Ammon's horn (tissue), 1 donor: ENCODE results near the gene HACE1.
"Not testable (repeated sequence)": the region's sequence is repeated elsewhere in the genome, so short reads cannot be mapped to it uniquely, and the experiment has no call there.

Experiments
- DNase-seq: peaks from one replicate; pipeline ENCODE4 v3.0.0-alpha.2; 2016; ENCODE audit warnings: low spot score

HACE1 gene, protein sequence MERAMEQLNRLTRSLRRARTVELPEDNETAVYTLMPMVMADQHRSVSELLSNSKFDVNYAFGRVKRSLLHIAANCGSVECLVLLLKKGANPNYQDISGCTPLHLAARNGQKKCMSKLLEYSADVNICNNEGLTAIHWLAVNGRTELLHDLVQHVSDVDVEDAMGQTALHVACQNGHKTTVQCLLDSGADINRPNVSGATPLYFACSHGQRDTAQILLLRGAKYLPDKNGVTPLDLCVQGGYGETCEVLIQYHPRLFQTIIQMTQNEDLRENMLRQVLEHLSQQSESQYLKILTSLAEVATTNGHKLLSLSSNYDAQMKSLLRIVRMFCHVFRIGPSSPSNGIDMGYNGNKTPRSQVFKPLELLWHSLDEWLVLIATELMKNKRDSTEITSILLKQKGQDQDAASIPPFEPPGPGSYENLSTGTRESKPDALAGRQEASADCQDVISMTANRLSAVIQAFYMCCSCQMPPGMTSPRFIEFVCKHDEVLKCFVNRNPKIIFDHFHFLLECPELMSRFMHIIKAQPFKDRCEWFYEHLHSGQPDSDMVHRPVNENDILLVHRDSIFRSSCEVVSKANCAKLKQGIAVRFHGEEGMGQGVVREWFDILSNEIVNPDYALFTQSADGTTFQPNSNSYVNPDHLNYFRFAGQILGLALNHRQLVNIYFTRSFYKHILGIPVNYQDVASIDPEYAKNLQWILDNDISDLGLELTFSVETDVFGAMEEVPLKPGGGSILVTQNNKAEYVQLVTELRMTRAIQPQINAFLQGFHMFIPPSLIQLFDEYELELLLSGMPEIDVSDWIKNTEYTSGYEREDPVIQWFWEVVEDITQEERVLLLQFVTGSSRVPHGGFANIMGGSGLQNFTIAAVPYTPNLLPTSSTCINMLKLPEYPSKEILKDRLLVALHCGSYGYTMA

DNA sequence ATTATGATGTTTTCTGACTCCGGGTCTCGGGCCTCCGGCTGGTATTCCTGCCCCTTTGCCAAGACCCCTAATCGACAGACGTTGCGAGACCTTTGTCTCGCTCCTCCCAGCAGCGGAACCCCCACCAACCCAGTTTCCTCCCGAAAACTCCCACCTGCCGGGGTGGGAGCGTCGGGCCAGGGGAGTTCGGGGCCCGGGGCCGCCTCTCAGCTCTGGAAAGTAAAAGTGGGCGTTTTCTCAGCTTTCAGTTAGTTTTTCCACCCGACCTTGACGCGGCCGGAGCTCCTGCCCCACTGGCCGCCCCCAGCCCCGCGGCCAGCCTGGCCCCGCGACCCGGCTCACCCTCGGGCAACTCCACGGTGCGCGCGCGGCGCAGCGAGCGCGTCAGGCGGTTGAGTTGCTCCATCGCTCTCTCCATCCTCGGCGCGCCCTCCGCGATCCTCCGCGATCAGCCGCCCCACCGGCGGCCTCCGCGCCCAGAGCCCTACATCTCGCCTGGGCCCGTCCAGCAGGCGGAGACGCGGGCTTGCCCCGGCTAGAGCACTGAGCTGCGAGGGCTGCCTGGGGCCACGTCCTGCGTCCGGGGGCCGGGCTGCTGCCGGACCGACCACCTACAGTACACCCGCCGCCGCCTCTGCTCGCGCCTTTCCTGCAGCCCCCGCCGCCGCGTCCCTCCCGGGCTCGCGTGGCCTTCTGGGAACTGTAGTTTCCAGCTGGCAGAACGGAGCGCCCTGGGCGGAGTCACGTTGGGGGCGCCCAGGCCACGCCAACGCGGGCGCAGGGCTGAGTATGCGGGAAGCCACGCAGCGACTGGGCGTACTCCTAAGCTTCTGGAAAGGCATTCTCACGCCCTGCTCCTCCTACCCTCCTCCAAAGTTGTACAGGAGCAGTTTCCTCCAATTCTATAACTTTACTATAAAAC is at the start of gene HACE1:
Gene HACE1, minus strand, starts transcription at position 695 of the 922 bp plus-strand sequence. Its CDS starts 277 bp downstream, at position 418.
- peak; percentile 94 for DNase-seq

DNA sequence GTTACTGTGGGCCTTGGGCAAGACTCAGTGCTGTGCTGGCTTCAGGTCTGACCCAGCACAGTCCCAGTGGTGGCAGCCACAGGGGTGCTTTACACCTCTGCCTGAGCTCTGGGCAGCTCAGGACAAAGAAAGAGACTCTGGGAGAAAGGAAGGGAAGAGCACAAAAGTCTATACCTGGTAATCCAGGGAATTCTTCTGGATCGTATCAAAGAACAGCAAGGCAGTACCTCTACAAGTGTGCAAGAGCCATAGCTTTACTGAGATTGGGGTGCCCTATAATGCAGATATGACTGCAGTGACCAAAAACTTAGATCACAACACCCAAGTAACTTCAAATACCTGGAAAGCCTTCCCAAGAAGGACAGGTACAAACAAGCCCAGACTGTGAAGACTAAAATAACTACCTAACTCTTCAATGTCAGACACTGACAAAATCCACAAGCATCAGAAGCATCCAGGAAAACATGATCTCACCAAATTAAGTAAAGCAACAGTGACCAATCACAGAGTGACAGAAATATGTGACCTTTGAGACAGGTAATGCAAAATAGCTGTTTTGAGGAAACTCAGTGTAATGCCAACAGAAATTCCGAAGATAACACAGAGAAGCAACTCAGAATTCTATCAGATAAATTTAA is 49.3 kb upstream of the HACE1 start:
- DNase-seq = no peak

DNA sequence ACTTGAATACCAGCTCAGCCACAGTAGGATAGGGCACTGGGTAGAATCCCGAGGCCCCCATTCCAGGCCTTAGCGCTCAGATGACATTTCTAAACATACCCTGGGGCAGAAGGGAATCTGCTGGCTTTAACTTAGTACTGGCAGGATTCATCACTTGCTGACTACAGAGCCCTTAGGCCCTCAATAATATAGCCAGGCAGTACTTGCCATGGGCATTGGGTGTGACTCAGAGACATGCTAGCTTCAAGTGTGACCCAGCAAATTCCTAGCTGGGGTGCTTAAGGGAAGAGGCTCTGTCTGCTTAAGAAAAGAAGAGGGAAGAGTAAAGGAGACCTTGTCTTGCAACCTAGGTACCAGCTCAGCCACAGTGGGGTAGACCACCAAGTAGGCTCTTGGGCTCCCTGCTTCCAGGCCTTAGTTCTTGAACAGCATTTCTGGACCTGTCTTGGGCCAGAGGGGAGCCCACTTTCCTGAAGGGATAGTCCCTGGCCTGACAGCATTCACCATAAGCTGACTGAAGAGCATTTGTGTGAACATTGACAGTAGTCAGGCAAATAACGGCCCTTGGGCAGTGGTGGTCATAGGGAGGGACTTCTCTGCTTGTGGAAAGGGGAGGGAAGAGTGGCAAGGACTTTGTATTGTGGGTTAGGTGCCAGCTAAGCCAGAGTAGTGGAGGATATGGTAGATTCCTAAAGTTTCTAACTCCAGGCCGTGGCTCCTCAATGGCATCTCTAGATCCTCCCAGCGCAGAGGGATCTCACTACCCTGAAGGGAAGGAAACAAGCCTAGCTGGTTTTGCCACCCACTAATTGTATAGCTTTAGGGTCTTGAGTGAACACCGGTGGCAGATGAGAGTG is 48.5 kb upstream of the HACE1 start:
- no peak for DNase-seq

DNA sequence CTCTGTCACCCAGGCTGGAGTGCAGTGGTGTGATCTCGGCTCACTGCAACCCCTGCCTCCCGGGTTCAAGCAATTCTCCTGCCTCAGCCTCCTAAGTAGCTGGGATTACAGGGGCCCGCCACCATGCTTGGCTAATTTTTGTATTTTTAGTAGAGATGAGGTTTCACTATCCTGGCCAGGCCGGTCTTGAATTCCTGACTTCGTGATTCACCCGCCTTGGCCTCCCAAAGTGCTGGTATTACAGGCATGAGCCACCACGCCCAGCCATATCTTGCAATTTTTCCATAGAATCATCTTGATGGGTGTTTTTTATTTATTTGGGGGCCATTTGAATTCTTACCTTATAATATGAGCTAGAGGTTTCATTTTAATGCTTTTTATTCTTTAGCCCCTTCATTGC is 39.2 kb upstream of the HACE1 start:
- not testable (repeated sequence) for DNase-seq

DNA sequence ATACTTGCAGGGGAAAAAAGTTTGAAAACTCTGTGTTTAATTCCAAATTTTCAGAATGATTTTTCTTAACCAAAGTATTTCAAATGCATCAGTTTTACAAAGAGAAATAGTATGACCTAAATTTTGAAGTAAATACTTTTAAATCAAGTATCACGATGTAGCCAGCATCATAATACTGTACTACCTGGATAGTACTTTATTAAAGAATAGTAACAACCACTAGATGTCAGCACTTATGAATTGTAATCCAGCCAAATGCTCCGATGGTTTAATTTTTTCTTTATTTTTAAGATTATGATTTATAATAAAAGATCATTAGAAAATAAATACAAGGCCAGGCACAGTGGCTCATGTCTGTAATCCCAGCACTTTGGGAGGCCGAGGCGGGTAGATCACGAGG is 37.2 kb upstream of the HACE1 start:
- DNase-seq = no peak

DNA sequence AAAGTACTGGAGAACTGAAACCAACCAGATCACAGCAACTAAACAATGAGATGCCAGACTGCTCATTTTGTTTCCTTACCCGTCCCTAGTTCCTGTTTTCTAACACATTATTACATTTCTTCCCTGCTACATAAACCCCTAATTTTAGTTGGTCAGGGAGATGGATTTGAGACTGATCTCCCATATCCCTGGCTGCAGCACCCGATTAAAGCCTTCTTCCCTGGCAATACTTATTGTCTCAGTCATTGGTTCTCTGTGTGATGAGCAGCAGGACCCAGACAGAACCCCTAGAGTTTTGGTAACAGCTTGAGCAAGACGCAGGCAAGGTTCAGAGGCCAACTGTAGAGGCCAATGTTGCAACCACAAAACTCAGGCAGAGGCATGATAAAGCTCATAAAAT is 28.3 kb upstream of the HACE1 start:
- no peak for DNase-seq

DNA sequence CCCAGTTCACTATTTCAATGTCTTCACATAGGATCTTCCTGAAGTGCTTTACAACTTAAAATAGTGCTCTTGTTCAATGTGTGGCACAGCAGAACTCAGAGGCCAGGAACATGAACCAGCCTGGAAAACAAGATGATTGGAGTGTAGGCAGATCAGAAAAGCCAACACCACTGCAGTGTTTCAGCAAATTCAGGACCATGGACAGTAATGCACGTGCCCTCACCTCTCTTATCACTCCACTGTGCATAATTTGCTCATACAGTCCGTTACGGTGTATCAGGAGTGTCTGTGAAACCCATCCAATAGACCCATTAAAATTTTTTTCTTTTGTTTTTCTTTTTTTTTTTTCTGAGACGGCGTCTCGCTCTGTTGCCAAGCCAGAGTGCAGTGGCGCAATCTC is 27.6 kb upstream of the HACE1 start:
- DNase-seq = no peak

DNA sequence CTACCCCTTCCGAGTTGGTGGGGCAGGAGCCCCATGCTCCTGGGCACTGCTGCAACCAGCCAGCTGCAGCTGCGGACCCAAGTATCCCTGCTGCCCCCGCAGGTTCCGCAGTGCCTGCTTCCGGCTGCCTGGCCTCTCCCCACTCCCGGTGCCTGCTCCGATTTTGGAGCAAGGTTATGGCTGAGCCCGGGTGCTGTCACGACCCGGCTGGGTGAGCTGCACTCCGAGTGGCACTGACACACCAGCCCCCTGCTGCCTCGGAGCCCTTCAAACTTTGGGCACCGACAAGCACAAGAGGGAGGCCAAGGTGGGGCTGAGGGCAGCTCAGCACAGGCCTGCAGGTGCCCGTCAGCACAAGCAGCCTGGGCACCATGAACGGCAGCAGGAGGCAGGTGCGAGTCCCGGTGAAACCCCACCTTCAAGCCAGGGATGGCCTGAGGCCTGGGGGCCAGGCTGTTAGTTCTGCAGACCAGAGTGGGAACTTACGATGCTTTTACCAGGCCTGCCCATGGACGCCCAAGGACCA is 25.9 kb upstream of the HACE1 start:
- DNase-seq = no peak

DNA sequence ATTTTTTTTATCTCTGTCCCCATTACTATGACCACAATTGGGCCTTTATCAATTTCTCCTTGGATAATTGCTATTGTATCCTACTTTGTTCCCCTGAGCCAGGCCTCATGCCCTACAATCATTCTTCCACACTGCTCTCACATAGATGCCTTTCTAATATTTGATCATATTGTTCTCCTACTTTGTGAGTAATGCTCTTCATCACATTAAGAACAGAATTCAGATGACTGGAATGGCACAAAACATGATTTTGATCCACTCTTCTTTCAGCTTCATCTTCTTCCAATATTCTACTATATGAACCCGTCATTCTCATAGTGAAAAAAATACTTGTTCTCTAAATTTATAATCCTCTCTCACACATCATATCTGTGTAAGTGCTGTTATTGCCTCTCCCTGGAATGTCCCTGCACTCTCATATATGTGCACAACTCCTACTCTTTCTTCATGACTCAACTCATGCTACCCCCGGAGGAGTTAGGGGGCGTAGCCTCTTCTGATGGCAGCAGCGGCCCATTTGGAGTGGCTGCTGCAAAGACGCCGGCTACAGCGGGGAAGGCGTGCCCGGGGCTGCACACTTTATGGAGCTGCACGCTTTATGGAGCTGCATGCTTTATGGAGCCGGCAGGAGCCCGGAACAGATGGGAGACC is 25.3 kb upstream of the HACE1 start:
- no peak for DNase-seq

DNA sequence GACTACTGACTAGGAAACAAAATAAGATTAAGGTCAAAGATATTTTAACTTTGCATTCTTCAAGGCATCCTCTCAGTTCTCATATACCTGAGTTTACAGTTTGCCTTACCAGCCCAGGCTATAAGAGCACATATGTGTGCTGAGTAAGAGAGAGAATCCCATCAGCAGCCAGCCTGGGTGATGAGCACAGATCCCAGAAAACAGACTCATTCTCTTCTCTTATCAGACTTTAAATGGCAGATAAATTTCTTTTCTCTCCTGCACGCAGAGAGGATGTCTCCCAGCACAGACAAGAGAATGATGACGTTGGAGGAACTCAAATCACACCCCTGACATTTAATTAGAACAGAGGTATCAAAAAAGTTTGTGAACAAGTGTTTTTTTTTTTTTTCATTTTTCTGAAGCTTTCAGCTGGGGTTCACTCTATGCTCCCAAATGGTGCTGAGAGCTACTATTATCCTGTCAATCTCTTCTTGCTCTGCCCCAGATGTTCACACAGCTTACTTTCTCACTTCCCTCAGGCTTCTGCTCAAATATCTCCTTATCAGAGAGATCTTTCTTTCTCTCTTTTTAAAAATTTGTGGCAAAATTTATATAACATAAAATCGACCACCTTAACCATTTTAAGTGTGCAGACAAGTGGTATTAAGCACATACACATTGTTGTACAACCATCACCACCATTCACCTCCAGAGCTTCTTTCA is 22.4 kb upstream of the HACE1 start:
- DNase-seq = no peak

DNA sequence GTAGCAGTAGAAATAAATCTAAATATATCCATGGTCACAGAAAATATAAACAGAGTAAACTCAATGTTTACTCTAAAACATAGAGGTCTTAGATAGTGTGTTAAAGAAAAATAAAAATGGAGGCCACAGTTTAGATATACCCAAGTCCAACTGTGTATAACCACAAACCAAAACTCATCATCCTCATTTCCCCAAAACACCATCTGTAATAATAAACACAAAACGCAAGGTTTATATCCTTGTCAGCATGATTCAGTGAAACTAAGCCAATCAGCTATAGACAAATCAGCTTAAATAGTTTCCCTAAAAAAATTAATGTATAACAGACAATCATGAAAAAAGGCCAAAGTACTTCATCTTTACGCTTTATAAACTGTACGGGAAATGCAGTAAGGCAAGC is 2.7 kb upstream of the HACE1 start:
- DNase-seq = no peak

DNA sequence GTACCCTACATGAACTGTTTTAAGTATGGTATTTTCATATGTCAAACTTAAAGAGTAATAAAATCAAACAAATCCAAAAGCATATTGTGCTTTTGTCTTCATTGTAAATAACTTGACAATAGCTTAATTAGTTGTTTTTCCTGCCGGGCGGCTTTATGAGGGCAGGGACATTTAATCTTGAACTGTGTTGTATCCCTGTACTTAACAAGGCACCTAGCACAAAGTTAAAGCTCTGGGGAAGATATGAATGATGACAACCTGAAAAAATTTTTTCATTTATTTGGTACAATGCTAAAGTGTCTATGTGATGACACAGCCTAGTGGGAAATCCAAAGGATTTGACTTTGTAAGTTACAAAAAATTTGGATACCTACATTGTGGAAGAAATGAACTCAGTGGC is 502 bp upstream of the HACE1 start:
- no peak for DNase-seq

DNA sequence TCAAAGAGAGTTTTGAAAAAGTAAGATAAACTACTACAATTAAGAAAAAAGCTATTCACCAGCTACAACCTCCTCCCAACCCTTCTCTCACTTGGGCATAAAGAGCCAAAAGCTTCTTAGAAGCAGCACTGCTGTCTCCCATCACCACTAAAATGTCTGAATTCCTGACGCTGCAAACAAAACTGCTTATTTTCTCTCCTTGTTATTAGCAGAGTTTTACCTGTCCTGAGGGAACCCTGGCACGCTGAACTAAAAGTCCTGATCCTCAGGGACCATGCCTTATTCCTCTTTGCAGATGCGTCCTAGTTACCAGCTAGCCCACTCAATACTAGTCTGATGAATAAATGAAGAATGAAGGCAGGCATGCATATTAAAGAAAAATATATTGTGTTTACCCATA is 1.1 kb downstream of the HACE1 start:
- no peak for DNase-seq

DNA sequence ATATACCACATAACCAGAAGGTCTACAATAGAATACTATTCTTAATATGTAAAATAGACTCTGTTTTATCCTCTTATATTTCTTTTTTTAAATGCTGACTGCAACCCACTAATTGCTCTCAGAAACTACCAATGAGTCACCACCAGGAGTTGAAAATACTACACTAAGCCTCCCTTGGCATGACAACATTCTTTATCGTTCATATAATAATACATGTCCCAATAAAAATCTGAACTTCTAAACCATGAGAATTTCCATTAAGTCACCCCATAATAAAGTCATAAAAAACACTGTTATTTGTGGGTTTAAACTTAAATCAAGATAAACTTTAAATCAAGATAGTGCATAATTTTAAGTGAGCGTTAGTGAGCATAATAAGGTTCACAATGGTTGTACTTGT is 4.2 kb downstream of the HACE1 start:
- DNase-seq = no peak

DNA sequence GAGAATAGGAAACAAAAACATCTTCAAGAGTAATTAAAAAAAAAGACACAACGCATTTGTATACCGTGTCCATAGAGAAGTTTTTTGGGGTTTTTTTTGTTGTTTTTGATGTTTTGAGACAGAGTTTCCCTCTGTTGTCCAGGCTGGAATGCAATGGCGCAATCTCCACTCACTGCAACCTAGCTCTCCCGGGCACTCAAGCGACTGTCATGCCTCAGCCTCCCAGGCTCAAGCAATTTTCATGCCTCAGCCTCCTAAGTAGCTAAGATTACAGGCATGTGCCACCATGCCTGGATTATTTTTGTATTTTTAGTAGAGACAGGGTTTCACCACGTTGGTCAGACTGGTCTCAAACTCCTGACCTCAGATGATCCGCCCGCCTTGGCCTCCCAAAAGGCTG is 12.0 kb downstream of the HACE1 start:
- not testable (repeated sequence) for DNase-seq

DNA sequence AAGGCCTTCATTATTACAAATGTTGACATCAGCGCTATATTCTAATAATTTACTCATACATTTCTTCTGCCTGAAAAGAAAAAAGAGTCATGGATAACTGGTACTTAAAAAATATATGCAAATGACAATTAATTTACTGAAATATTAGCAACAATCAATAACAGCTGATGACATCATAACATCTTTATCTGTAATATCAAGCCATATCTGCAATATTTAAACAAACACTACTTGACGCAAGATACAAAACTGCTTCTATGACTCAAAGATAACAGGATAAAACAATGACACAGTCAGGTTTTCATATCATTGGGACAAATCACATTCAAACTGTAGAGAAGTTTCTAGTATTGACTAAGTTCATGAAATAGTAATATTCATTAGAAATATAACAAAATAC is 16.5 kb downstream of the HACE1 start:
- no peak for DNase-seq

DNA sequence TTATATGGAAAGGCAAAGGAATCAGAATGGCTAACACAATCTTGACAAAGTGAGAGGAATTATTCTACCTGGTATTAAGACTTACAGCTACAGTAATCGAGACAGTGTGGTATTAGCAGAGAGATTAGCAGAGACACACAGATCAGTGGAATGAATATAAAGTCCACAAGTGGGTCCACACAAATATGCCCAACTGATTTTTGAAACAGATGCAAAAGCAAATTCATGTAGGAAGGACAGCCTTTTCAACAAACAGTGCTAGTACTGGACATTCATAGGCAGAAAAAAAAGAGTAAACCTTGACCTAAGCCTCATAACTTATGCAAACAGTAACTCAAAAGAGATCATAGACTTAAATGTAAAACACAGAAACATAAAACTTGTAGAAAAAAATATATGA is 22.6 kb downstream of the HACE1 start:
- DNase-seq = no peak

DNA sequence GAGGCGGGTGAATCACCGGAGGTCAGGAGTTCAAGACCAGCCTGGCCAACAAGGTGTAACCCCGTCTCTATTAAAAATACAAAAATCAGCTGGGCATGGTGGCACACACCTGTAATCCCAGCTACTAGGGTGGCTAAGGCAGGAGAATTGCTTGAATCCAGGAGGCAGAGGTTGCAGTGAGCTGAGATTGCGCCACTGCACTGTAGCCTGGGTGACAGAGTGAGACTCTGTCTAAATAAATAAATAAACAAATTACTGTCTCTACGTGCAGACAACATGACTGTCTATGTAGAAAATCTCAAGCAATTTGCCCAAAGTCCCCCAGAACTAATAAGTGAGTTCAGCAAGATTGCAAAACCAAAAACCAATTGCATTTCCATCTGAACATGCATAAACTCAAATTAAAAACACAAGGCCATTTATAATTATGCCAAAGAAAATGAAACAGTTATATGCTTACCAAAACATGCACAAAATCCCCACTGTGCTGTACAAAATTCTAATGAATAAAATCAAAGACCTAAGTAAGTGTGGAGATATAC is 23.2 kb downstream of the HACE1 start:
- not testable (repeated sequence) for DNase-seq

DNA sequence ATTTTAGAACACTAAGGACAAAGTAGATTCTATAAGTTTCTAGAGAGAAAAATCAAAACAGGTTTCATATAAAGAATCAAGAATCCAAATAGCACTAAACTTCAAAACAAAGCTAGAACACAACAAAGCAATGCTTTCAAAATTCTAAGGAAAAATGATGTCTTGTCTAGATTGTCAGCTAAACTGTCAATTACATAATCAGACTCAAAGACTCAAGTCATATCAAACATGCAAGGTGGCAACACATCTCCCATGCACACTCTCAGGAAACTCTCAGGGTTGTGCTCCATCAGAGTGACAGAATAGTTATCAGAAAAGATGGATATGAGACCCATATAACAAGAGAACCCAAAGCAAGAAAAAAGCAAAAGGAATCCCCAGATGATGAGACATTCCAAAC is 23.9 kb downstream of the HACE1 start:
- DNase-seq = no peak
